Transverse colon (tissue), 3 donors: ENCODE data around the gene LRFN4.

Experiments used
- EP300 ChIP-seq: sonication (generic); formaldehyde crosslinking; IDR thresholded peaks from one replicate; pipeline ENCODE4 v1.6.1; 2017; ENCODE audit warnings: antibody characterized with exemption, low read depth
- POLR2A ChIP-seq: fragments of 450-650 bp; IDR thresholded peaks from one replicate; pipeline ENCODE4 v1.6.1; 2016; ENCODE audit warnings: antibody characterized with exemption, mild to moderate bottlenecking, moderate library complexity
- TF ChIP-seq, protein P1 (sequence below), 5 experiments: fragments of 200-600 bp in 3 of 5; fragments of 450-650 bp in 2 of 5; sonication (generic) in 3 of 5; IDR thresholded peaks; 1 replicate in 2 of 5; 2 replicates in 3 of 5; pipeline ENCODE4 v1.5.1; 2016 to 2017; ENCODE audit warnings: antibody characterized with exemption in 5 of 5, inconsistent platforms in 3 of 5, mild to moderate bottlenecking in 2 of 5, moderate library complexity in 1 of 5

DNA sequence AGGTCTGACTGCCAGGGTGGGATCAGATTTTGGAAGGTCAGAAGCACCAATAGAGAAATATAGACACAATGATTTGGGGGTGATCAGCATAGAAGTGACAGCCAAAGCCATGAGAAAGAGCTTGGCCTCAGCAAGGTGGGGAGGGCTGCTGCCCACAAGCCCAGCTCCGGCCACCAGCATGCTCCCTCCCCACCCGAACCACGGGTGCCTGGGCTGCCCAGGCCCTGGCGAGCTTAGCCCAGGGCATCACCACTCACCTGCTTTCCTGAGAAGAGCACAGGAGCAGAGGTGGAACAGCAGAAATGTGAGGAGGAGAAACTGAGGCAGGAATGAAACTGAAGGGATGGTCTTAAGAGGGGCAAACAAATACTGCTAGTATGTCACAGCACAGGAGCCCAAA, 48.8 kb downstream of the LRFN4 start:
- TF ChIP-seq, protein P1, sequence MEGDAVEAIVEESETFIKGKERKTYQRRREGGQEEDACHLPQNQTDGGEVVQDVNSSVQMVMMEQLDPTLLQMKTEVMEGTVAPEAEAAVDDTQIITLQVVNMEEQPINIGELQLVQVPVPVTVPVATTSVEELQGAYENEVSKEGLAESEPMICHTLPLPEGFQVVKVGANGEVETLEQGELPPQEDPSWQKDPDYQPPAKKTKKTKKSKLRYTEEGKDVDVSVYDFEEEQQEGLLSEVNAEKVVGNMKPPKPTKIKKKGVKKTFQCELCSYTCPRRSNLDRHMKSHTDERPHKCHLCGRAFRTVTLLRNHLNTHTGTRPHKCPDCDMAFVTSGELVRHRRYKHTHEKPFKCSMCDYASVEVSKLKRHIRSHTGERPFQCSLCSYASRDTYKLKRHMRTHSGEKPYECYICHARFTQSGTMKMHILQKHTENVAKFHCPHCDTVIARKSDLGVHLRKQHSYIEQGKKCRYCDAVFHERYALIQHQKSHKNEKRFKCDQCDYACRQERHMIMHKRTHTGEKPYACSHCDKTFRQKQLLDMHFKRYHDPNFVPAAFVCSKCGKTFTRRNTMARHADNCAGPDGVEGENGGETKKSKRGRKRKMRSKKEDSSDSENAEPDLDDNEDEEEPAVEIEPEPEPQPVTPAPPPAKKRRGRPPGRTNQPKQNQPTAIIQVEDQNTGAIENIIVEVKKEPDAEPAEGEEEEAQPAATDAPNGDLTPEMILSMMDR (IDR thresholded peaks at IDR 0.05): no peak
- TF ChIP-seq POLR2A (no peak), EP300 (no peak)
